PC-9 (cell line): ENCODE results near the gene CYB5B. TPM values are rescaled to one million over a fixed set of nuclear protein-coding genes. Genes with fewer than 3 reads are reported as not detected.

ENCODE experiments used
- BruUV-seq: library from RNA; stranded (reverse); fragments of 400-500 nt; replicated peaks from 2 replicates; lab custom pipeline; 2021; lab: Mats Ljungman, UMichigan
- CTCF ChIA-PET: fragments of 300-600 bp; sonication (Branson Sonifier 250); formaldehyde crosslinking; loops from one replicate; lab custom pipeline; 2022; ENCODE audit warnings: antibody characterized with exemption; lab: Charles Lee
- POLR2A ChIA-PET: fragments of 300-600 bp; sonication (Branson Sonifier 250); formaldehyde crosslinking; loops from one replicate; lab custom pipeline; 2022; ENCODE audit warnings: antibody characterized with exemption; ENCODE audit not compliant: unreplicated experiment; lab: Charles Lee
- DNase-seq, 2 experiments: peaks; one replicate each; pipeline versions ENCODE4 v3.0.0 to v3.0.0-alpha.2; 2015 to 2022; ENCODE audit warnings: mixed read lengths in 1 of 2
- H2AFZ ChIP-seq: fragments of 200-600 bp; sonication (generic); 2 replicates; pipeline ENCODE4 v1.8.1; 2017; ENCODE audit warnings: antibody characterized with exemption
- H3F3A ChIP-seq: fragments of 200-600 bp; sonication (generic); 2 replicates; pipeline ENCODE4 v1.8.1; 2017; ENCODE audit warnings: antibody characterized with exemption, mild to moderate bottlenecking, low read depth; ENCODE audit not compliant: insufficient read depth
- H3K27ac ChIP-seq: fragments of 200-600 bp; sonication (generic); 2 replicates; pipeline ENCODE4 v1.6.1; 2016; ENCODE audit warnings: mixed run types
- H3K27me3 ChIP-seq: fragments of 200-600 bp; sonication (generic); 2 replicates; pipeline ENCODE4 v1.6.1; 2016; ENCODE audit warnings: low read depth, mixed run types; ENCODE audit not compliant: insufficient read depth
- H3K36me3 ChIP-seq: fragments of 200-600 bp; sonication (generic); 2 replicates; pipeline ENCODE4 v1.6.1; 2016; ENCODE audit warnings: low read depth, mixed run types
- H3K4me1 ChIP-seq: fragments of 200-600 bp; sonication (generic); replicated peaks from 2 replicates; pipeline ENCODE4 v1.6.1; 2016; ENCODE audit warnings: mixed run types; ENCODE audit not compliant: insufficient read depth
- H3K4me2 ChIP-seq: fragments of 200-600 bp; sonication (generic); 2 replicates; pipeline ENCODE4 v1.6.1; 2017; ENCODE audit warnings: mixed run types
- H3K4me3 ChIP-seq: fragments of 200-600 bp; sonication (generic); 2 replicates; pipeline ENCODE4 v1.6.1; 2016; ENCODE audit warnings: mixed run types
- H3K79me2 ChIP-seq: fragments of 200-600 bp; sonication (generic); 2 replicates; pipeline ENCODE4 v1.6.1; 2017; ENCODE audit warnings: low read depth, mixed run types
- H3K9me2 ChIP-seq: fragments of 200-600 bp; sonication (generic); 2 replicates; pipeline ENCODE4 v1.8.1; 2017; ENCODE audit warnings: mild to moderate bottlenecking; ENCODE audit not compliant: insufficient read depth
- H3K9me3 ChIP-seq: fragments of 200-600 bp; sonication (generic); 2 replicates; pipeline ENCODE4 v1.8.1; 2016; ENCODE audit warnings: low read depth; ENCODE audit not compliant: insufficient read depth
- H4K20me1 ChIP-seq: fragments of 200-600 bp; sonication (generic); 2 replicates; pipeline ENCODE4 v1.8.1; 2017; ENCODE audit not compliant: insufficient read depth
- EZH2 ChIP-seq: fragments of 200-600 bp; sonication (generic); IDR thresholded peaks from 2 replicates; pipeline ENCODE4 v1.8.0; 2017; ENCODE audit warnings: antibody characterized with exemption, low read depth
- intact Hi-C: fragments of 100-400 bp; cut with micrococcal nuclease; formaldehyde crosslinking; loops from one replicate; pipeline ENCODE4 v1.10.0; 2022; ENCODE audit not compliant: unreplicated experiment
- total RNA-seq: library from RNA; stranded (reverse); gene quantifications from 2 replicates; pipeline ENCODE4 v1.2.3, GENCODE V29; 2021
- TF ChIP-seq, protein P1 (sequence below): fragments of 200-600 bp; sonication (generic); conservative IDR thresholded peaks from 2 replicates; pipeline ENCODE4 v1.6.1; 2017; ENCODE audit warnings: mixed run types, antibody characterized with exemption, mild to moderate bottlenecking, moderate library complexity

CYB5B gene
- total RNA-seq, 1 experiment from 2014 or later: 29.3 TPM

DNA sequence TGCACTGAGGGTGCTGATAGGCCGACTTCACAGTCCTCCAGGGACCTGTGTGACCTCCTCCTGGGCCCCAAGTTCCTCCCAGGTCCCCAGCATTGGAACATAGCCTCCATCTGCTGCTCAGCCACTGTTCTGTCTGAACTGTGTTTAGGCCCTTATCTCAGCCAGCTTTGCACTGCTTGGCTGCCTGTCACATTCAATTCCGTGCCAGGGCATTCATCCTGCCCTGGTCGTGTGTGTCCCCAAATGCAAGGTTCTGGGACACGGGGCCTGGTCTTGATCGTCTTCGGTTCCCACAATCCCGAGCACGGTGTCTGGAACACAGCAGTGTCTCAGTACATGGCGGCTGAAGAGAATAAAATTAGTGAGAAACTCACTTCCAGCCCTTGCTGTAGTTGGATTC lies 71.4 kb downstream of the CYB5B start:
- ChIA-PET POLR2A (no interaction called here), CTCF (interaction anchor here (0.5 to 1.2 kb wide), 2 partner anchors 17 to 667 kb away, joined by 3 read pairs; no protein-coding TSS in a partner anchor)
- H3K79me2 ChIP-seq: no peaks in the 10 kb centered on the region
- H3K9me3 ChIP-seq: no peaks in the 10 kb centered on the region
- no peak overlapping the region for H3K4me3 ChIP-seq
- no peaks in the 10 kb centered on the region for H3K4me1 ChIP-seq
- peaks cover 5% of the 10 kb centered on the region; the same call in 1 of the 2 replicates for H3K36me3 ChIP-seq
- no peak overlapping the region for H3K4me2 ChIP-seq
- H3K9me2 ChIP-seq: no peaks in the 10 kb centered on the region
- peaks cover 42% of the 10 kb centered on the region for H3F3A ChIP-seq
- no peaks in the 10 kb centered on the region for H3K27me3 ChIP-seq
- no peak overlapping the region for H2AFZ ChIP-seq
- TF ChIP-seq, protein P1, sequence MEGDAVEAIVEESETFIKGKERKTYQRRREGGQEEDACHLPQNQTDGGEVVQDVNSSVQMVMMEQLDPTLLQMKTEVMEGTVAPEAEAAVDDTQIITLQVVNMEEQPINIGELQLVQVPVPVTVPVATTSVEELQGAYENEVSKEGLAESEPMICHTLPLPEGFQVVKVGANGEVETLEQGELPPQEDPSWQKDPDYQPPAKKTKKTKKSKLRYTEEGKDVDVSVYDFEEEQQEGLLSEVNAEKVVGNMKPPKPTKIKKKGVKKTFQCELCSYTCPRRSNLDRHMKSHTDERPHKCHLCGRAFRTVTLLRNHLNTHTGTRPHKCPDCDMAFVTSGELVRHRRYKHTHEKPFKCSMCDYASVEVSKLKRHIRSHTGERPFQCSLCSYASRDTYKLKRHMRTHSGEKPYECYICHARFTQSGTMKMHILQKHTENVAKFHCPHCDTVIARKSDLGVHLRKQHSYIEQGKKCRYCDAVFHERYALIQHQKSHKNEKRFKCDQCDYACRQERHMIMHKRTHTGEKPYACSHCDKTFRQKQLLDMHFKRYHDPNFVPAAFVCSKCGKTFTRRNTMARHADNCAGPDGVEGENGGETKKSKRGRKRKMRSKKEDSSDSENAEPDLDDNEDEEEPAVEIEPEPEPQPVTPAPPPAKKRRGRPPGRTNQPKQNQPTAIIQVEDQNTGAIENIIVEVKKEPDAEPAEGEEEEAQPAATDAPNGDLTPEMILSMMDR: no peak
- TF ChIP-seq EZH2: no peak
- no peak for DNase-seq
- intact Hi-C loops: no loop called here
- no TSS peak for BruUV-seq
- H3K27ac ChIP-seq: no peak overlapping the region
- H4K20me1 ChIP-seq: no peaks in the 10 kb centered on the region

GRCh38 chr16:69496376-69496775 lies 72.0 kb downstream of the CYB5B start:
- Histone ChIP-seq H4K20me1 (no peaks in the 10 kb centered on the region), H3F3A (peaks cover 48% of the 10 kb centered on the region), H3K4me3 (no peak overlapping the region), H3K79me2 (no peaks in the 10 kb centered on the region), H3K4me1 (no peaks in the 10 kb centered on the region), H3K27ac (no peak overlapping the region), H3K9me3 (no peaks in the 10 kb centered on the region), H3K9me2 (no peaks in the 10 kb centered on the region), H3K4me2 (no peak overlapping the region), H2AFZ (no peak overlapping the region), H3K36me3 (peaks cover 5% of the 10 kb centered on the region; the same call in 1 of the 2 replicates), H3K27me3 (no peaks in the 10 kb centered on the region)
- intact Hi-C loops: no loop called here
- POLR2A ChIA-PET: no interaction called here
- CTCF ChIA-PET: interaction anchor here (0.5 kb wide), 1 partner anchor 666 kb away, joined by 3 read pairs; no protein-coding TSS in a partner anchor
- no TSS peak for BruUV-seq
- DNase-seq: no peak
- TF ChIP-seq EZH2: no peak
- TF ChIP-seq, protein P1: no peak

- Histone ChIP-seq H3K4me1 (no peaks in the 10 kb centered on the region), H4K20me1 (no peaks in the 10 kb centered on the region), H3K79me2 (no peaks in the 10 kb centered on the region), H3K9me3 (no peaks in the 10 kb centered on the region), H3K27ac (no peak overlapping the region), H3K36me3 (peaks cover 5% of the 10 kb centered on the region; the same call in 1 of the 2 replicates), H3F3A (peaks cover 50% of the 10 kb centered on the region), H3K4me2 (no peak overlapping the region), H2AFZ (no peak overlapping the region), H3K4me3 (no peak overlapping the region), H3K27me3 (no peaks in the 10 kb centered on the region), H3K9me2 (no peaks in the 10 kb centered on the region)
- CTCF ChIA-PET: no interaction called here
- TF ChIP-seq EZH2: no peak
- TF ChIP-seq, protein P1: no peak
- DNase-seq: no peak
- intact Hi-C loops: no loop called here
- BruUV-seq: no TSS peak
- POLR2A ChIA-PET: no interaction called here
Observed at GRCh38 chr16:69496896-69497295, 72.5 kb downstream of the CYB5B start.
